ENCODE measurements around the gene OBSL1.

The OBSL1 gene

DNA sequence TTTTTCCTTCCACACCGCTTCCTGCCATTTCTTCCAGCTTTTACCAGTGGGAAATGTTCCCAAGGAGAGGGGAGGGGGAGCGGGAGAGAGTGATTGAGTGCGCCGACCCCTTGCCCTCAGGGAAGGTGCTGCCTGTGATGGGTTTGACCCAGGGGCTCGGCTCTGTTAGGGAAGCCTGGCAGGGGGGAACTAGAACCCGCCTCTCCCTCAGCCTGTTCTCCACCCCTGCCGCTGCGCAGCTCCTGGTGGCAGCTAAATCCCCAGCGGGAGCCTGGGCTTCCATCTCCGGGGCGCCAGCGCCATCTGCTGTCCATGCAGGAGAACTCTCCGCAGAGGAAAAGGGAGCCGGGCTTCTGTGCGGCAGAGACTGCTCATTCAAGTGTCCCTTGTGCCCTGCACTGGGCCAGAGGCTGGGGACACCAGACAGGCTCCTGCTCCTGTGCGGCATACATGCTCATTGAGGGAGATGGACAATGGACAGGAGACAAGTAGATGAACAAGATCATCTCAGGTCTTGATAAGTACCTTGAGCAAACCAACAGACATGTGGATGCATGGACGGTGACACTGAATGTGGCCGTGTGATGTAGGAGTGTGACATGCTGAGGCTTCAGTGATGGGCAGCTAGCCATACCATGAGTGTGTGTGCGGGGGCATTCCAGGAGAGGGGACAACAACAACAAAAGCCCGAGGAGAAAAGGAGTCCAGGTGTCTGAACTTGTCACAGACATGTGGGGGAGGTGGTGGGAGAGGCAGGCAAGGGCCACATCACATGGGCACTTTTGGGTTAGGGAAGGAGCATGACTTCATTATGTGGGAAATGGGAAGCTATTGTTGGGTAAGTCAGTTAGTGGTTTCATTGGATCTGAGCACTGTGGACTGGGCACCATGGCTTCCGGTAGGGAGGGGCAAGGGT, 41.0 kb downstream of the OBSL1 start:
- TF ChIP-seq FOXA1 (IDR thresholded peaks at IDR 0.05) (no peak), SUZ12 (IDR thresholded peaks at IDR 0.05) (no peak), L3MBTL2 (conservative IDR thresholded peaks at IDR 0.05) (no peak), HDGF (IDR thresholded peaks at IDR 0.05; ENCODE audit: borderline replicate concordance) (no peak), CTBP1 (IDR thresholded peaks at IDR 0.05; ENCODE audit: borderline replicate concordance) (no peak), ELF4 (IDR thresholded peaks at IDR 0.05) (no peak), NFRKB (IDR thresholded peaks at IDR 0.05) (no peak), BHLHE40 (IDR thresholded peaks at IDR 0.05; ENCODE audit: borderline replicate concordance) (no peak), LEF1 (IDR thresholded peaks at IDR 0.05; ENCODE audit: borderline replicate concordance) (no peak), ARNT (IDR thresholded peaks at IDR 0.05) (no peak), TARDBP (IDR thresholded peaks at IDR 0.05) (no peak), SP1 (IDR thresholded peaks at IDR 0.05) (no peak), ZNF384 (IDR thresholded peaks at IDR 0.05) (no peak), FOXK2 (IDR thresholded peaks at IDR 0.05) (no peak), FOXM1 (IDR thresholded peaks at IDR 0.05; ENCODE audit: borderline replicate concordance) (no peak)
- TF ChIP-seq, protein P1, sequence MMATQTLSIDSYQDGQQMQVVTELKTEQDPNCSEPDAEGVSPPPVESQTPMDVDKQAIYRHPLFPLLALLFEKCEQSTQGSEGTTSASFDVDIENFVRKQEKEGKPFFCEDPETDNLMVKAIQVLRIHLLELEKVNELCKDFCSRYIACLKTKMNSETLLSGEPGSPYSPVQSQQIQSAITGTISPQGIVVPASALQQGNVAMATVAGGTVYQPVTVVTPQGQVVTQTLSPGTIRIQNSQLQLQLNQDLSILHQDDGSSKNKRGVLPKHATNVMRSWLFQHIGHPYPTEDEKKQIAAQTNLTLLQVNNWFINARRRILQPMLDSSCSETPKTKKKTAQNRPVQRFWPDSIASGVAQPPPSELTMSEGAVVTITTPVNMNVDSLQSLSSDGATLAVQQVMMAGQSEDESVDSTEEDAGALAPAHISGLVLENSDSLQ (IDR thresholded peaks at IDR 0.05): no peak
- CTCF ChIA-PET: interaction anchor here (0.6 to 3.7 kb wide), 35 partner anchors 8 to 248 kb away, joined by 3 to 50 read pairs (median 4); partner anchors contain the start of gene GMPPA
- DNase-seq (ENCODE audit: extremely low spot score): peak; percentile 90
- POLR2A ChIA-PET: interaction anchor here (0.8 to 1.3 kb wide), 4 partner anchors 32 to 127 kb away, joined by 3 to 5 read pairs (median 3); partner anchors contain the start of gene GMPPA

DNA sequence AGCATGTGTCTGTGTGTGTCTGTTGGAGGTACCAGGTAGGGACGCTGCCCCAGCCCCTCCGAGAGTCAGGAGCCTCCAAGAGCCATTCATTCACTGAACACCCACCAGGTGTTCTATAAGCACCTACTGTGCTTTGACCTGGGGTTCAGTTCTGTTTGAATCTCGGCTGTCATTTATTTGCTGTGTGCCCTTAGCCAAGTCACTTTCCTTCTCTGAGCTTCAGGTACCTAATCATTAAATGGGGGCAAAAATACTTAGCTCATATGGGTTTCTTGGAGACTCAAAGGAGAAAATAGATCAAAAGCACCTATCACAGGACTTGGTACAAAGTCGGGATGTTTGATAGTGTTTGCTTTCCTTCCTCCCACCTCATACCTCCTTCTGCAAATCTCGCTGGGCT, 43.9 kb downstream of the OBSL1 start:
- CTCF ChIA-PET: interaction anchor here (0.7 to 3.0 kb wide), 11 partner anchors 9 to 124 kb away, joined by 3 to 28 read pairs (median 5); a partner anchor contains a TSS
- POLR2A ChIA-PET: interaction anchor here (2.0 kb wide), 2 partner anchors 10 to 29 kb away, joined by 6 to 7 read pairs; partner anchors contain the start of gene GMPPA
- no peak for DNase-seq (ENCODE audit: extremely low spot score)
- no peak for TF ChIP-seq FOXK2 (IDR thresholded peaks at IDR 0.05)

DNA sequence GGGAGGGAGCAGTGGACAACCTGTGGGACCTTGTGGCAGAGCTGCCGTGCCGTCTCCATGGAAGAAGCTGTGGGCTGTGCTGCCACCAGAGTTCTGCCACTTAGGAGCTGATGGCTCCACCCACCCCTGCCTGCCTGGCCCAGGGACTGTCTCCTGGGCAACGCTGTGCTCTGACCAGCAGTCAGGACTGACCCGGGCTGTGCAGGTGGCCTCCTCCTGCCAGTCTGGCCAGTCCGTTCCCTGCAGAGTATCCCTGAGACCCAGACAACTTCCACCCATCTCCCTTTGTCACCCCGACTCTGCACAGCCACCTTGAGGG, 44.3 kb downstream of the OBSL1 start:
- TF ChIP-seq TARDBP (IDR thresholded peaks at IDR 0.05) (no peak), ZNF384 (IDR thresholded peaks at IDR 0.05) (no peak), BHLHE40 (IDR thresholded peaks at IDR 0.05; ENCODE audit: borderline replicate concordance) (no peak), ELF4 (IDR thresholded peaks at IDR 0.05) (no peak), HDGF (IDR thresholded peaks at IDR 0.05; ENCODE audit: borderline replicate concordance) (no peak), FOXM1 (IDR thresholded peaks at IDR 0.05; ENCODE audit: borderline replicate concordance) (no peak), CTBP1 (IDR thresholded peaks at IDR 0.05; ENCODE audit: borderline replicate concordance) (no peak), SP1 (IDR thresholded peaks at IDR 0.05) (no peak), L3MBTL2 (conservative IDR thresholded peaks at IDR 0.05) (no peak), ARNT (IDR thresholded peaks at IDR 0.05) (no peak), NFRKB (IDR thresholded peaks at IDR 0.05) (no peak), FOXK2 (IDR thresholded peaks at IDR 0.05) (no peak), SUZ12 (IDR thresholded peaks at IDR 0.05) (no peak), FOXA1 (IDR thresholded peaks at IDR 0.05) (no peak)
- TF ChIP-seq, protein P1 (IDR thresholded peaks at IDR 0.05): no peak
- no peak for DNase-seq (ENCODE audit: extremely low spot score)
- ChIA-PET POLR2A (interaction anchor here (1.6 to 2.0 kb wide), 2 partner anchors 17 to 28 kb away, joined by 3 to 6 read pairs; partner anchors contain the start of gene GMPPA), CTCF (interaction anchor here (0.7 to 3.0 kb wide), 6 partner anchors 9 to 51 kb away, joined by 3 to 20 read pairs (median 4); a partner anchor contains a TSS)

DNA sequence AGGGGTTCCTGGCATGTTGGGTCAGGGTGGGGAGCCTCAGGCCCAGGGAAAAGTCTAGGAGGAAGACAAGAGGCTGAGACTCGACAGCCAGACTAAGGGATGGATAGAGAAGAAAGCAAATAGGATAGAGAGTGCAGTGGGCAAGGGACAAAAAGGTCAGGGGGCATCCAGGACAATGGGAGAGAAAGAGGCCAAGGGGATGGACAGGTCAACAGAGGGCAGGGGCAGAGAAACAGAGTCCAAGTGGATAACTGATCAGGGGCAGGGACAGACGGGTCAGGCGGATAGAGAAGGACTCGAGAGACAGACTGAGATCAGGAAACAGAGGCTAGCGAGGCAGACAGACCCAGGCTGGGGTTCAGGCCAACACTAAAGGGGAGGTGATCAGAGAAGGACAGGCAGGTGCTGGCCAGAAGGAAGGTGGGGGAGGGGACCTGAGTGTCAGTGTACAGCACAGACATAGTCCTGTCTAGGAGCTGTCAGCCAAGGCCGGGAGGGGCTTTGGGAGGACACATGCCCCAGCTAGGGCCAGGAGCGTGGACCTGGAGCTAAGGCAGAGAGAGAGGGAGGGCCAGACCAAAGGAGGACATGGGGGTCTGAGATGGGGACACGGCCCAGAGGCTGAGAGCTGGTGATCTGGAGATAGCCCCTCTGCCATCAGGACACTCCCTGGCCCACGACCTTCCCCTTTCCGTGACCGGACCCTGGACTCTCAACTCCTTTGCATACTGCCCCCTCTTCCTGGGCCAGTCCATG, 44.8 kb downstream of the OBSL1 start:
- ChIA-PET CTCF (interaction anchor here (0.6 to 3.8 kb wide), 10 partner anchors 13 to 388 kb away, joined by 3 to 25 read pairs (median 5); partner anchors contain the start of gene ASIC4), POLR2A (interaction anchor here (1.6 to 2.0 kb wide), 2 partner anchors 17 to 28 kb away, joined by 3 to 6 read pairs; partner anchors contain the start of gene GMPPA)
- TF ChIP-seq ELF4 (IDR thresholded peaks at IDR 0.05): no peak
- TF ChIP-seq FOXM1 (IDR thresholded peaks at IDR 0.05; ENCODE audit: borderline replicate concordance): no peak
- no peak for TF ChIP-seq FOXK2 (IDR thresholded peaks at IDR 0.05)
- no peak for TF ChIP-seq SUZ12 (IDR thresholded peaks at IDR 0.05)
- TF ChIP-seq FOXA1 (IDR thresholded peaks at IDR 0.05): no peak
- TF ChIP-seq, protein P1 (IDR thresholded peaks at IDR 0.05): no peak
- no peak for TF ChIP-seq ARNT (IDR thresholded peaks at IDR 0.05)
- TF ChIP-seq L3MBTL2 (conservative IDR thresholded peaks at IDR 0.05): no peak
- no peak for TF ChIP-seq LEF1 (IDR thresholded peaks at IDR 0.05; ENCODE audit: borderline replicate concordance)
- TF ChIP-seq ZNF384 (IDR thresholded peaks at IDR 0.05): no peak
- TF ChIP-seq NFRKB (IDR thresholded peaks at IDR 0.05): no peak
- TF ChIP-seq CTBP1 (IDR thresholded peaks at IDR 0.05; ENCODE audit: borderline replicate concordance): no peak
- no peak for TF ChIP-seq SP1 (IDR thresholded peaks at IDR 0.05)
- TF ChIP-seq BHLHE40 (IDR thresholded peaks at IDR 0.05; ENCODE audit: borderline replicate concordance): no peak
- TF ChIP-seq HDGF (IDR thresholded peaks at IDR 0.05; ENCODE audit: borderline replicate concordance): no peak
- no peak for TF ChIP-seq TARDBP (IDR thresholded peaks at IDR 0.05)
- DNase-seq (ENCODE audit: extremely low spot score): no peak
